GM12878 (cell line): ENCODE measurements around the gene SELPLG. TPM values are rescaled to one million over a fixed set of nuclear protein-coding genes. Genes with fewer than 3 reads are reported as not detected.

Source experiments
- ATAC-seq: fragments of 200-7000 bp; cut with Tn5 transposase; 3 replicates; pipeline ENCODE4 v1.9.1; 2020; ENCODE audit warnings: mild to moderate bottlenecking, moderate library complexity
- BruUV-seq: library from RNA; stranded (reverse); fragments of 400-500 nt; replicated peaks from 2 replicates; lab custom pipeline; 2021; lab: Mats Ljungman, UMichigan
- CTCF ChIA-PET: fragments of 300-600 bp; sonication (Branson Sonifier 250); formaldehyde crosslinking; extraction: SDS; loops from one replicate; lab custom pipeline; 2021; ENCODE audit warnings: inconsistent platforms; lab: Yijun Ruan, JAX
- POLR2A ChIA-PET: fragments of 350-600 bp; formaldehyde crosslinking; extraction: SDS; loops from one replicate; lab custom pipeline; 2021; ENCODE audit warnings: inconsistent platforms; lab: Charles Lee
- RAD21 ChIA-PET: fragments of 300-600 bp; sonication (Branson Sonifier 250); formaldehyde crosslinking; loops from one replicate; lab custom pipeline; 2023; ENCODE audit warnings: antibody characterized with exemption; ENCODE audit not compliant: unreplicated experiment; lab: Charles Lee
- SMC1A ChIA-PET: fragments of 300-600 bp; sonication (Branson Sonifier 250); formaldehyde crosslinking; loops from one replicate; lab custom pipeline; 2023; ENCODE audit not compliant: unreplicated experiment, uncharacterized antibody; lab: Charles Lee
- DNase-seq: peaks from one replicate; pipeline ENCODE4 v3.0.0-alpha.2; 2011; ENCODE audit warnings: low read depth, low spot score
- FAIRE-seq: peaks from 3 replicates; lab custom pipeline; 2011; peaks lifted over from hg19 to GRCh38; lab: Jason Lieb, UNC
- H2AFZ ChIP-seq: 2 replicates; pipeline ENCODE4 v1.6.0; 2011; ENCODE audit warnings: low read depth, low read length, control low read depth; ENCODE audit not compliant: control insufficient read depth
- H3K27ac ChIP-seq: 2 replicates; pipeline ENCODE4 v1.5.1; 2011; ENCODE audit warnings: control low read depth; ENCODE audit not compliant: control insufficient read depth, insufficient read depth
- H3K27me3 ChIP-seq, 2 experiments: replicated peaks in 1 of 2; 2 replicates each; pipeline versions ENCODE4 v1.6.0 to v1.6.1; 2011; ENCODE audit warnings: low read length in 1 of 2; ENCODE audit not compliant: control insufficient read depth in 2 of 2, insufficient read depth in 2 of 2
- H3K36me3 ChIP-seq, 2 experiments: 2 replicates each; pipeline ENCODE4 v1.5.1; 2011; ENCODE audit warnings: low read length in 1 of 2; ENCODE audit not compliant: control insufficient read depth in 2 of 2, insufficient read depth in 2 of 2
- H3K4me1 ChIP-seq: 2 replicates; pipeline ENCODE4 v1.6.1; 2011; ENCODE audit warnings: mild to moderate bottlenecking, low read length, moderate library complexity, mixed read lengths; ENCODE audit not compliant: control insufficient read depth, insufficient read depth
- H3K4me2 ChIP-seq: 2 replicates; pipeline ENCODE4 v1.6.0; 2011; ENCODE audit warnings: control low read depth; ENCODE audit not compliant: control insufficient read depth, insufficient read depth
- H3K4me3 ChIP-seq: fragments of 200-600 bp; sonication (generic); 2 replicates; pipeline ENCODE4 v1.5.1; 2016
- H3K79me2 ChIP-seq: 2 replicates; pipeline ENCODE4 v1.6.0; 2011; ENCODE audit warnings: low read length; ENCODE audit not compliant: control insufficient read depth, insufficient read depth
- H3K9ac ChIP-seq: 2 replicates; pipeline ENCODE4 v1.8.0; 2011; ENCODE audit warnings: low read length, control low read depth, mixed read lengths; ENCODE audit not compliant: control insufficient read depth, insufficient read depth
- H3K9me3 ChIP-seq: replicated peaks from 3 replicates; pipeline ENCODE4 v1.5.1; 2011; ENCODE audit warnings: mild to moderate bottlenecking, low read length; ENCODE audit not compliant: control insufficient read depth, insufficient read depth
- H4K20me1 ChIP-seq: 2 replicates; pipeline ENCODE4 v1.6.0; 2011; ENCODE audit not compliant: control insufficient read depth, insufficient read depth
- ATF7 ChIP-seq: fragments of 450-650 bp; IDR thresholded peaks from 2 replicates; pipeline ENCODE4 v1.6.1; 2016; ENCODE audit warnings: low read depth, mild to moderate bottlenecking
- CBX3 ChIP-seq: fragments of 200-600 bp; sonication (generic); IDR thresholded peaks from 2 replicates; pipeline ENCODE4 v1.6.1; 2016; ENCODE audit warnings: low read depth, borderline replicate concordance
- CHD1 ChIP-seq: IDR thresholded peaks from 2 replicates; pipeline ENCODE4 v1.6.1; 2012; ENCODE audit warnings: low read depth, low read length, improper control_type of control experiment
- FOXK2 ChIP-seq: fragments of 450-650 bp; IDR thresholded peaks from 2 replicates; pipeline ENCODE4 v1.6.1; 2017; ENCODE audit warnings: mild to moderate bottlenecking, moderate library complexity
- IRF3 ChIP-seq: fragments of 450-650 bp; IDR thresholded peaks from 2 replicates; pipeline ENCODE4 v1.6.1; 2014; ENCODE audit warnings: mild to moderate bottlenecking
- JUNB ChIP-seq: IDR thresholded peaks from 2 replicates; pipeline ENCODE4 v1.6.1; 2016; ENCODE audit warnings: antibody characterized with exemption, mild to moderate bottlenecking
- MTA2 ChIP-seq: fragments of 450-650 bp; IDR thresholded peaks from 2 replicates; pipeline ENCODE4 v1.6.1; 2016; ENCODE audit warnings: low read depth, mild to moderate bottlenecking, moderate library complexity
- MTA3 ChIP-seq: IDR thresholded peaks from 2 replicates; pipeline ENCODE4 v1.6.1; 2012; ENCODE audit warnings: low read length, inconsistent platforms, borderline replicate concordance
- MYC ChIP-seq: IDR thresholded peaks from 2 replicates; pipeline ENCODE4 v1.6.1; 2011; ENCODE audit warnings: mild to moderate bottlenecking, low read length, moderate library complexity, inconsistent platforms; ENCODE audit not compliant: insufficient read depth, insufficient replicate concordance, insufficient read length, severe bottlenecking
- PAX8 ChIP-seq: fragments of 450-650 bp; IDR thresholded peaks from 2 replicates; pipeline ENCODE4 v1.6.1; 2017; ENCODE audit warnings: mild to moderate bottlenecking, moderate library complexity
- RAD21 ChIP-seq: IDR thresholded peaks from 2 replicates; pipeline ENCODE4 v1.6.1; 2011; ENCODE audit warnings: mild to moderate bottlenecking, low read depth, low read length, moderate library complexity; ENCODE audit not compliant: insufficient read depth
- SUPT20H ChIP-seq: IDR thresholded peaks from 2 replicates; pipeline ENCODE4 v1.6.1; 2011; ENCODE audit warnings: low read depth, mild to moderate bottlenecking, low read length, moderate library complexity, borderline replicate concordance; ENCODE audit not compliant: control insufficient read depth
- ZNF384 ChIP-seq: IDR thresholded peaks from 2 replicates; pipeline ENCODE4 v1.6.1; 2012; ENCODE audit warnings: low read depth, mild to moderate bottlenecking, low read length, improper control_type of control experiment, borderline replicate concordance
- ZNF622 ChIP-seq: fragments of 450-650 bp; IDR thresholded peaks from 2 replicates; pipeline ENCODE4 v1.6.1; 2017; ENCODE audit warnings: mild to moderate bottlenecking, inconsistent platforms
- WGBS: methylation state at CpG from one replicate; pipeline ENCODE4 v1.1.6; 2016; ENCODE audit warnings: low lambda C conversion rate; ENCODE audit not compliant: insufficient replicate concordance, insufficient coverage; ENCODE audit errors: missing lambda C conversion rate; 5-methylcytosine and 5-hydroxymethylcytosine counted together
- in situ Hi-C: fragments of 300-500 bp; cut with MboI; formaldehyde crosslinking; loops from 9 replicates; pipeline ENCODE4 v1.14.3; 2018; ENCODE audit warnings: mixed read lengths
- intact Hi-C: fragments of 100-400 bp; cut with micrococcal nuclease; formaldehyde crosslinking; loops from one replicate; pipeline ENCODE4 v1.14.2; 2022; ENCODE audit not compliant: unreplicated experiment
- polyA plus RNA-seq, 11 experiments: library from polyadenylated mRNA; depleted of rRNA in 4 of 11; unstranded in 6 of 11; stranded (reverse) in 5 of 11; fragments of >200 nt; fragmentation: Nextera tagmentation in 4 of 11; fragmentation: Illumina TruSeq in 1 of 11; extraction: Ambion mirVana in 4 of 11; extraction: Trizol in 1 of 11; gene quantifications; 1 replicate in 1 of 11; 2 replicates in 10 of 11; pipeline versions ENCODE4 v1.2.1 to v1.2.3, GENCODE V29; 2011 to 2016; ENCODE audit warnings: inconsistent platforms in 2 of 11, missing spikeins in 2 of 11, low read depth in 1 of 11
- total RNA-seq, 4 experiments: library from RNA; depleted of rRNA in 3 of 4; stranded (reverse); fragments of >200 nt in 3 of 4; fragmentation: Illumina TruSeq in 1 of 4; extraction: Trizol in 1 of 4; gene quantifications; 2 replicates each; pipeline versions ENCODE4 v1.2.1 to v1.2.3, GENCODE V29; 2013 to 2021
- TF ChIP-seq, protein P1 (sequence below): IDR thresholded peaks from 2 replicates; pipeline ENCODE4 v1.6.1; 2012; ENCODE audit warnings: mild to moderate bottlenecking, low read depth, low read length
- TF ChIP-seq, protein P2 (sequence below): fragments of 450-650 bp; IDR thresholded peaks from 2 replicates; pipeline ENCODE4 v1.6.1; 2017; ENCODE audit warnings: mild to moderate bottlenecking, moderate library complexity

Gene SELPLG
- total and polyA plus RNA-seq, 10 of the 15 experiments (the other 5 are each of a cell fraction or from before 2014, with no cell fraction given): 3.2 to 32.3 (median 23.9) TPM

- H3K4me3 ChIP-seq: no peak overlapping the region
- no peaks in the 10 kb centered on the region for H3K79me2 ChIP-seq
- TF ChIP-seq MTA2 (no peak), ATF7 (no peak), PAX8 (no peak), SUPT20H (no peak), ZNF384 (no peak), IRF3 (no peak), MTA3 (no peak), CBX3 (no peak), JUNB (no peak), CHD1 (no peak), FOXK2 (no peak), RAD21 (no peak), ZNF622 (no peak), MYC (no peak)
- TF ChIP-seq, protein P1, sequence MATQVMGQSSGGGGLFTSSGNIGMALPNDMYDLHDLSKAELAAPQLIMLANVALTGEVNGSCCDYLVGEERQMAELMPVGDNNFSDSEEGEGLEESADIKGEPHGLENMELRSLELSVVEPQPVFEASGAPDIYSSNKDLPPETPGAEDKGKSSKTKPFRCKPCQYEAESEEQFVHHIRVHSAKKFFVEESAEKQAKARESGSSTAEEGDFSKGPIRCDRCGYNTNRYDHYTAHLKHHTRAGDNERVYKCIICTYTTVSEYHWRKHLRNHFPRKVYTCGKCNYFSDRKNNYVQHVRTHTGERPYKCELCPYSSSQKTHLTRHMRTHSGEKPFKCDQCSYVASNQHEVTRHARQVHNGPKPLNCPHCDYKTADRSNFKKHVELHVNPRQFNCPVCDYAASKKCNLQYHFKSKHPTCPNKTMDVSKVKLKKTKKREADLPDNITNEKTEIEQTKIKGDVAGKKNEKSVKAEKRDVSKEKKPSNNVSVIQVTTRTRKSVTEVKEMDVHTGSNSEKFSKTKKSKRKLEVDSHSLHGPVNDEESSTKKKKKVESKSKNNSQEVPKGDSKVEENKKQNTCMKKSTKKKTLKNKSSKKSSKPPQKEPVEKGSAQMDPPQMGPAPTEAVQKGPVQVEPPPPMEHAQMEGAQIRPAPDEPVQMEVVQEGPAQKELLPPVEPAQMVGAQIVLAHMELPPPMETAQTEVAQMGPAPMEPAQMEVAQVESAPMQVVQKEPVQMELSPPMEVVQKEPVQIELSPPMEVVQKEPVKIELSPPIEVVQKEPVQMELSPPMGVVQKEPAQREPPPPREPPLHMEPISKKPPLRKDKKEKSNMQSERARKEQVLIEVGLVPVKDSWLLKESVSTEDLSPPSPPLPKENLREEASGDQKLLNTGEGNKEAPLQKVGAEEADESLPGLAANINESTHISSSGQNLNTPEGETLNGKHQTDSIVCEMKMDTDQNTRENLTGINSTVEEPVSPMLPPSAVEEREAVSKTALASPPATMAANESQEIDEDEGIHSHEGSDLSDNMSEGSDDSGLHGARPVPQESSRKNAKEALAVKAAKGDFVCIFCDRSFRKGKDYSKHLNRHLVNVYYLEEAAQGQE: no peak
- TF ChIP-seq, protein P2, sequence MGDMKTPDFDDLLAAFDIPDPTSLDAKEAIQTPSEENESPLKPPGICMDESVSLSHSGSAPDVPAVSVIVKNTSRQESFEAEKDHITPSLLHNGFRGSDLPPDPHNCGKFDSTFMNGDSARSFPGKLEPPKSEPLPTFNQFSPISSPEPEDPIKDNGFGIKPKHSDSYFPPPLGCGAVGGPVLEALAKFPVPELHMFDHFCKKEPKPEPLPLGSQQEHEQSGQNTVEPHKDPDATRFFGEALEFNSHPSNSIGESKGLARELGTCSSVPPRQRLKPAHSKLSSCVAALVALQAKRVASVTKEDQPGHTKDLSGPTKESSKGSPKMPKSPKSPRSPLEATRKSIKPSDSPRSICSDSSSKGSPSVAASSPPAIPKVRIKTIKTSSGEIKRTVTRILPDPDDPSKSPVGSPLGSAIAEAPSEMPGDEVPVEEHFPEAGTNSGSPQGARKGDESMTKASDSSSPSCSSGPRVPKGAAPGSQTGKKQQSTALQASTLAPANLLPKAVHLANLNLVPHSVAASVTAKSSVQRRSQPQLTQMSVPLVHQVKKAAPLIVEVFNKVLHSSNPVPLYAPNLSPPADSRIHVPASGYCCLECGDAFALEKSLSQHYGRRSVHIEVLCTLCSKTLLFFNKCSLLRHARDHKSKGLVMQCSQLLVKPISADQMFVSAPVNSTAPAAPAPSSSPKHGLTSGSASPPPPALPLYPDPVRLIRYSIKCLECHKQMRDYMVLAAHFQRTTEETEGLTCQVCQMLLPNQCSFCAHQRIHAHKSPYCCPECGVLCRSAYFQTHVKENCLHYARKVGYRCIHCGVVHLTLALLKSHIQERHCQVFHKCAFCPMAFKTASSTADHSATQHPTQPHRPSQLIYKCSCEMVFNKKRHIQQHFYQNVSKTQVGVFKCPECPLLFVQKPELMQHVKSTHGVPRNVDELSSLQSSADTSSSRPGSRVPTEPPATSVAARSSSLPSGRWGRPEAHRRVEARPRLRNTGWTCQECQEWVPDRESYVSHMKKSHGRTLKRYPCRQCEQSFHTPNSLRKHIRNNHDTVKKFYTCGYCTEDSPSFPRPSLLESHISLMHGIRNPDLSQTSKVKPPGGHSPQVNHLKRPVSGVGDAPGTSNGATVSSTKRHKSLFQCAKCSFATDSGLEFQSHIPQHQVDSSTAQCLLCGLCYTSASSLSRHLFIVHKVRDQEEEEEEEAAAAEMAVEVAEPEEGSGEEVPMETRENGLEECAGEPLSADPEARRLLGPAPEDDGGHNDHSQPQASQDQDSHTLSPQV: no peak
- no peaks in the 10 kb centered on the region for H3K9me3 ChIP-seq
- H3K27ac ChIP-seq: no peak overlapping the region
- H4K20me1 ChIP-seq: no peaks in the 10 kb centered on the region
- ATAC-seq: no peak
- ChIA-PET POLR2A (no interaction called here), RAD21 (no interaction called here), SMC1A (no interaction called here), CTCF (interaction anchor here (0.7 to 1.9 kb wide), 2 partner anchors 35 to 459 kb away, joined by 4 to 5 read pairs; no protein-coding TSS in a partner anchor)
- BruUV-seq: no TSS peak
- H3K9ac ChIP-seq: no peak overlapping the region
- no peaks in the 10 kb centered on the region for H3K36me3 ChIP-seq
- intact Hi-C loops (no loop called here), in situ Hi-C loops (no loop called here)
- no peak for DNase-seq
- no peak overlapping the region for H2AFZ ChIP-seq
- no peak for FAIRE-seq
- H3K4me1 ChIP-seq: no peaks in the 10 kb centered on the region; the same call in 1 of the 2 replicates
- no peaks in the 10 kb centered on the region for H3K27me3 ChIP-seq
- WGBS: 66% methylated on average over 10 of the region's 10 CpGs
- H3K4me2 ChIP-seq: no peak overlapping the region
Observed at GRCh38 chr12:108582978-108583770, 50.5 kb downstream of the SELPLG start.
